GM12865 (cell line): ENCODE measurements around the gene ORMDL3.

Experiments used
- DNase-seq: peaks from one replicate; pipeline ENCODE4 v3.0.0; 2010; ENCODE audit warnings: low read depth
- H3K4me3 ChIP-seq: 2 replicates; pipeline ENCODE4 v1.5.1; 2011; ENCODE audit warnings: mild to moderate bottlenecking, low read depth, low read length, control low read depth
- CTCF ChIP-seq: IDR thresholded peaks from 2 replicates; pipeline ENCODE4 v1.5.1; 2011; ENCODE audit warnings: low read length, control low read depth, low read depth, inconsistent platforms; ENCODE audit not compliant: insufficient read depth; ENCODE audit errors: missing control alignments

Gene ORMDL3

GRCh38 chr17:39924691-39925055 is 2.7 kb downstream of the ORMDL3 start:
- DNase-seq, result no peak
- no peak overlapping the region for H3K4me3 ChIP-seq
- no peak for TF ChIP-seq CTCF

DNA sequence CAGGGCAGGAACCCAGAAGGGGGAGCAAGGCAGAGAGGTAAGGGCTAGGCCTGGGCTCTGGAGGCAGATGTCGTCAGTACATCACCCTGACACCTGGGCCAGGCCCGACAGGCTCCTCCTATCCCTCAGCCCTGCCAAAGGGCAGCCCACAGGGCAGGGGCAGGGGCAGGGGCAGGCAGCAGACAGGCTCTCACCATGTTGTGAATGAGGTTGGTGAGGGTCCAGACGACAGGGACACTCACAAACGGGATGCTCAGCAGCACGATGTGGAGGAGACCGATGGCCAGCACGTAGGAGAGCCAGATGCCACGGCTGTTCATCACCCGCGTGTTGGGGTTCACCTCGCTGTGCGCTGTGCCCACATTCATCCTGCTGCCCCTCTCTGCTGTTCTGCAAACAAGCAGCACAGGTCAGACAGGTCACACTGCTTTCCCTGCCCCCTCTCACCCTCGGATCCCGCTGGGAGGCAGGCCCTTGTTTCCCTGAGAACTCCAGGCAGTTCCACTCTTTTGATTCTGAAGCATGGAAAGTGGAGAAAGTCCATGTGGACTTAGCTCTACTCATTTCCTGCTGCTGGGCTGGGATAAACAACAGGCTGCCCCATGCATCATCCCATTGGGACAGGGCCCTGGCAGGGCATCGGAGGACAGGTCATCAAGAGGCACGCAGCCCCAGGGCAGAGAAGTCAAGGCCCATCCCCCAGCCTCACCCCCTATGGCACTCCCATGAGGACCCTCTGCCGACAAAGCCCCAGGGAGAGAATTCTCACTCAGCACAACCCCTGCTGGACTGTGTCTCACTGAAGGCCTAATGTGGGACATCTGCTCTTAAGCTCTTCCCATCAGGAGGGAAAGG is 3.3 kb downstream of the ORMDL3 start:
- no peak for DNase-seq
- TF ChIP-seq CTCF, result no peak

GRCh38 chr17:39923230-39923629 is 4.2 kb downstream of the ORMDL3 start:
- DNase-seq, result no peak
- no peak overlapping the region for H3K4me3 ChIP-seq
- TF ChIP-seq CTCF, result no peak

More for the DNA sequence above, 3.3 kb downstream of the ORMDL3 start:
- no peak overlapping the region for H3K4me3 ChIP-seq

DNA sequence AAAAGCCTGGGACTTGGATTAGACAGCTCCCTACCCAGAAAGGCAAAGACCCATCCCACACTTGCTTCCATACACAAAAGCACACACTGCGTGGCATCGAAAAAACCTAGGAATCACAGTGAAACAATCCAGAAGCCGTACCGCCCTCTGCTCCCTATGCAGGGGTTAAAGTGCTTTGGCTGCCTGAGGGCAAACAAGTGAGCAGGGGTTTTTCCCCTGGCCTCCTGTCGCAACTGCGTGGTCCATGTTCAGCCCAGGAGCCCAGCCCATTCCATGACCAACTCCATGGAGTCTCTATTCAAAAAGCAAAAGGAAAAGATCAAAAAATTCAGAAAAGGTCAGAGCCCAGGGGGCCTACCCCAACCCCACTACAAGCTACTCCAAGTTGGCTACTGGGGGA is 5.4 kb downstream of the ORMDL3 start:
- TF ChIP-seq CTCF, result no peak
- H3K4me3 ChIP-seq, result no peak overlapping the region
- no peak for DNase-seq

DNA sequence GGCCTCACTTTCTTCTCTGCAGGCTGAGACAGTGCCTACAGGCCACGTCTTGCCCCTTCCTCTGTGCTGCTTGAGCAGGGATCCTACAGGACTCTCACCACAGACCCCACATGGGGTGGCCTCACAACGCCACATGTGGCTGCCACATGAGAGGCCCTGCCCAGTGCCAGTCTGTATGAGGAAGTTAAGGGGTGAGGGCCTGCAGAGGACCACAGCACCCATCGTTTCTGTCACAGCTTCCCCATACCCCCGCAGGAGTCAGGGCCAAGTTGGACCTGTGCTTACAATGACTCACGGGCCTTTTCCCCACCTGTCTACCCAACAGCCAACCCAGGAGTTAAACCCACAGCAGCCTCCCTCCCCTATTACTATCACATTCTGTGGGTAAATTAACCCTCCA is 6.1 kb downstream of the ORMDL3 start:
- peak; percentile 31 for DNase-seq
- H3K4me3 ChIP-seq, result no peak overlapping the region
- no peak for TF ChIP-seq CTCF

GRCh38 chr17:39920218-39921210 is 6.9 kb downstream of the ORMDL3 start:
- DNase-seq, result peak; percentile 53
- H3K4me3 ChIP-seq, result no peak overlapping the region
- TF ChIP-seq CTCF, result no peak
